GM18508 (cell line): ENCODE measurements around the gene B3GLCT.

Experiments
- ATAC-seq: cut with Tn5 transposase; IDR thresholded peaks from one replicate; pipeline ENCODE4 v1.9.1; 2021; ENCODE audit warnings: moderate number of reproducible peaks; ENCODE audit not compliant: insufficient read depth, unreplicated experiment

The B3GLCT gene

GRCh38 chr13:31267126-31267784, 67.5 kb downstream of the B3GLCT start:
- no peak for ATAC-seq

GRCh38 chr13:31274390-31274789, 74.6 kb downstream of the B3GLCT start:
- ATAC-seq = no peak

GRCh38 chr13:31276421-31276820, 76.6 kb downstream of the B3GLCT start:
- ATAC-seq = no peak

- ATAC-seq = no peak
Observed at GRCh38 chr13:31278869-31279268, 79.1 kb downstream of the B3GLCT start.

- ATAC-seq = no peak
Observed at GRCh38 chr13:31282741-31283455, 83.1 kb downstream of the B3GLCT start.

GRCh38 chr13:31286930-31287329, 87.2 kb downstream of the B3GLCT start:
- ATAC-seq = no peak

- no peak for ATAC-seq
Observed at GRCh38 chr13:31301119-31301518, 101.3 kb downstream of the B3GLCT start.

- ATAC-seq = no peak
Observed at GRCh38 chr13:31310356-31310755, 110.6 kb downstream of the B3GLCT start.

- no peak for ATAC-seq
Observed at GRCh38 chr13:31310786-31311185, 111.0 kb downstream of the B3GLCT start.

- no peak for ATAC-seq
Observed at GRCh38 chr13:31311921-31312320, 112.1 kb downstream of the B3GLCT start.

- no peak for ATAC-seq
Observed at GRCh38 chr13:31314961-31315360, 115.2 kb downstream of the B3GLCT start.

GRCh38 chr13:31320946-31321345, 121.2 kb downstream of the B3GLCT start:
- ATAC-seq = no peak

- ATAC-seq = no peak
Observed at GRCh38 chr13:31321457-31321856, 121.7 kb downstream of the B3GLCT start.

GRCh38 chr13:31322026-31322425, 122.3 kb downstream of the B3GLCT start:
- ATAC-seq = no peak

- no peak for ATAC-seq
Observed at GRCh38 chr13:31322702-31323405, 123.1 kb downstream of the B3GLCT start.

GRCh38 chr13:31327182-31327860, 127.5 kb downstream of the B3GLCT start:
- no peak for ATAC-seq

- no peak for ATAC-seq
Observed at GRCh38 chr13:31328549-31329235, 128.9 kb downstream of the B3GLCT start.

- no peak for ATAC-seq
Observed at GRCh38 chr13:31330236-31330635, 130.5 kb downstream of the B3GLCT start.

GRCh38 chr13:31331068-31331467, 131.3 kb downstream of the B3GLCT start:
- no peak for ATAC-seq

- no peak for ATAC-seq
Observed at GRCh38 chr13:31334547-31334946, 134.8 kb downstream of the B3GLCT start.
